Measurements from ENCODE around the gene PATZ1.
"Not testable (repeated sequence)": the region's sequence is repeated elsewhere in the genome, so short reads cannot be mapped to it uniquely, and the experiment has no call there.

Gene PATZ1

DNA sequence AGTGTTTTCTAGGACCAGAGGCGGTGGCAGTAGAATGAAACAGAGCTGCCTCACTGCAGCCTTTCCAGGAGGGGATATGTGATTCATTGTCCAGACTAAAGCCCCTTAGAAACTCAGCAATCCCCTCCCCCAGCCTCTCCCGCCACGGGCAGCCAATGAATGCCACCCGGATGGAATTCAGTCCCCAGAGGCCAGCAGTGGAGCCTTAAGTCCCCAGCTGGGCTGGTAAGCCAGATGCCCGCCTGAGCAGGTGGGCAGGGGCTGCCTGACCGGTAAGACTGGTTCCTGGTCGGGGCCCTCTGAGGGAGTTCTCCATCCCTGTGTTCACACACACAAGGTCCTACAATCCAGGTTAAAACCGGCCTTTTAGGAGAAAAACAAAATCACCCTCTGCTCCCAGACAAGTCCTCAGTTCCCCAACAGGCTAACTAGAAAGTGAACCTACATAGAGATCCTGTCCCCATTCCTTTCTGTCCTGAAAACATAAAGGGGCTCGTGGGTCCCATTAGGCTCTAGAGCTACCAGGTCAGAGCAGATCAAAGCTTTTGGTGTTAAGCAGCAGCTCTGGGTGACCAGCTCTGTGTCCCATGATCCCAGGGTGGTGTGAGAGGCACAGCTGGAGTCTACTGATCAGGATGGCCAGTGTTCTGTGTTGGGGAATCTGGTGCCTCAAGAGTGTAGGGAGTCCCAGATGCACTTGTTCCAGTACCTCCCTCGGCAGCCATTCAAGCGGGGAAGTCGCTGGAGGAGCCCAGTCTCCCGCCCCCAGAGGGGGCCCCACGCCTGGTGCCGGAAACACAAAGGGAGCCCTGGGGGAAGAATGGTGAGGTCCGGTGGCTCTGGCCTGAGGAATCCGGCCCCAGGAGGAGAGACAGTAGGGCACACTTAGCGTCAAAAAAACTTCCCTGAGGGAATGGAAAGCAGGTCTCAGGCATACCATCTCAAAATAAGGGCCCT, 2.6 kb downstream of the PATZ1 start:
- DNase-seq (ENCODE audit: low read depth in 2 of 2) = no peak

DNA sequence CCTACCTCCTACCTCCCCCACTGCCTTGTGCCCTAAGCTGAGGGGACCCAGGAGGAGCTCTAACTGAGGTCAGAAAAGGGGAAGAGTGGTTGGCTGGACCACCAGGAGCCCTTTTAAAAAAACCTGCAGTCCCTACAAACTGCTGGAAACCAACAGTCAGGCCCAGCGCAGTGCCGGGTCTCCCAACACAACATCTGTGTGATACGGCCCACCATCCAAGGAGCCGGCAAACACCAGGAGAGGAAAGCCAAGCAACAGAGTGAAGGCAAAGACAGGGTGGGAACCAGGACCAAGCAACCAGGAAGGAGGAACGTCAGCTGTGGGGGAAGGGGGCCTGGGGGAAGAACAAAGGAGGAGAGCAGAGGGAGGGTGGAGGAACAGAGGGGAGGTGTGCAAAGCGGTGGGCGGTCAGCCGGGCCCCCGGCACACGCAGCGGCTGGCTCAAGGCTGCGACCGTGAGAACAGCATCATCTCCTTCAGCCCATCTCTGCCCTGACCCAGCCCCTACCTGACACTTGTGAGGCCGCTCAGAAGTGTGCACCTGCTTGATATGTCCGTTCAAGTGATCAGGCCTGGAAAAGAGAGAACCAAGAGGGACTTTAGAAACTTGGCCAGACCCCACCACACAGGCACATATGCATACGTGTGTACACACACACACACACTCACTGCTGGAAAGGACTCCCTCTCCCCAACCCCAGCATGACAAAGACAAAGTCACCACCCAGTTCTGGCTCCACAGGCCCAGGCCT, 3.6 kb downstream of the PATZ1 start:
- no peak for DNase-seq (ENCODE audit: low read depth in 2 of 2)

DNA sequence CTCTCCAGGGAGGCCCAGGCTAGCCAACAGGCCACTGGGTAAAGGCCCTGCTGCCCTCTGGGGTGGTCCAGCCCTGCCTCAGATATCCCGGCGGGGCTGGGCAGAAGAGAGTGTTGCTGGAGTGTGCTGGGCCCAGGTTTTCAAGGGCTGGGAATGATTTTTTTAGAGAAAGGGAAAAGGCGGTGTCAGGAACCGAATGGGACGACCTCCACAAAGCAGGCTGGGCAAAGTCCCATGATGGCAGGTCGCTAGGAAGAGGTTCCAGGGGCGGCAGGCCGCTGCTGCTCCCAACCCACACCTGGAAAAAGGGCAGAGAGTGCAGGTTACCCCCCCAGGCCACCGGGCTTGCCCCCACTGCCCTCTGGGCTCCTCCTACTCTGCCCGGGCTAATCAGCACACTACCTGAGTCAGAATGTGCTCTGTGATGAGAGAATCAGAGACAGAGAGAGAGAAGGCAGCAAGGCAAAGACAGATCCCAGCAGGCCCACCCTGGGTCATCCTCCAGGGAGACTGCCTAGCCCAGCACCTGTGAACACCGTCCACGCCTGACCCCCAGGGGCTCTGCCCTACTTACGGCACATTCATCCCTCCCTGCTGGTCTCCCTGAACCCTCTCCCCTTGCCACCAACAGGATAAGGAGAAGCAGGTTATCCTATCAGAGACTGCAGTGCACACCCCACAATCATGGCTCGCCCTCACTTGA, 4.6 kb downstream of the PATZ1 start:
- no peak for DNase-seq (ENCODE audit: low read depth in 2 of 2)

DNA sequence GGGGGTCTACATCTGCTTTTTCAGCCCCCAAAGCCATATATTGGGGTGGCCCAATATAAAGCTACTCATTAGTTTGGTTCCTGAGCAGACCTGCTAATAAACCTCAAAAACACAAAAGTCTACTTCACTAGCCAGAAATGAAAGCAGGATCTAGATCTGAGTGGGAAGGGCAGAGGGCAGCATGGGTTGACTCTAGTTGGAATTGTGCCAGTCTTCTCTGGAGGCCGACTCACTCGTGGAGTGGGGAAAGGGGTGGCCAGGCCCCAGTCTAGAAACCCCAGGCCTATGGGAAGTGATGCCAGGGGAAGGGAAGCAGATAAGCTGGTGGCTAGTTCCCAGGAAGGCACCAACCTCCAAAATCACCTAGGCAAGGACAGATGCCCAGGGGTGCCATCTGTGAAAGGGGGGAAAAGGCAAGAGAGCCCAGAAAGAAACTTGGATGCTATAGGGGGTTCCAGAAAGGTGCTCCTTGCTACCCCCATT, 5.3 kb downstream of the PATZ1 start:
- DNase-seq (ENCODE audit: low read depth in 2 of 2) = no peak

DNA sequence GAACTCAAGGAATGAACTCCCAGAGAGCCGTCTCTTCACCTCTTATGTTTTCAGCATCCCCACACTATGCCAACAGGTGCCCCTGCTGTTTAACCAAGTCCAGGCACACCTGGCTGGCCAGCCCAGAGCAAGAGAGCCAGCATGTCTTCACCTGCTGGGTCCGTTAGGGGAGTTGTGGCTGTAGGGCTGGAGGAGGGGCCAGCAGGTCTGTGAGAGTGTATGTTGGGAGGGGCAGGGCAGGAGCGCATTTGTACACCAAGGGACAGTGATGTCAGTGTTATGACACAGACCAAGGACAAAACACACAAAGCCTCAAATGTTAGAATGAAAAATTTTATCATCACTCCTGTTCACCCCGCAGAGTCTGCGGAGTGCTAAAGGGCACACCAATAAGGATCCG, 5.8 kb downstream of the PATZ1 start:
- DNase-seq (ENCODE audit: low read depth in 2 of 2) = no peak

DNA sequence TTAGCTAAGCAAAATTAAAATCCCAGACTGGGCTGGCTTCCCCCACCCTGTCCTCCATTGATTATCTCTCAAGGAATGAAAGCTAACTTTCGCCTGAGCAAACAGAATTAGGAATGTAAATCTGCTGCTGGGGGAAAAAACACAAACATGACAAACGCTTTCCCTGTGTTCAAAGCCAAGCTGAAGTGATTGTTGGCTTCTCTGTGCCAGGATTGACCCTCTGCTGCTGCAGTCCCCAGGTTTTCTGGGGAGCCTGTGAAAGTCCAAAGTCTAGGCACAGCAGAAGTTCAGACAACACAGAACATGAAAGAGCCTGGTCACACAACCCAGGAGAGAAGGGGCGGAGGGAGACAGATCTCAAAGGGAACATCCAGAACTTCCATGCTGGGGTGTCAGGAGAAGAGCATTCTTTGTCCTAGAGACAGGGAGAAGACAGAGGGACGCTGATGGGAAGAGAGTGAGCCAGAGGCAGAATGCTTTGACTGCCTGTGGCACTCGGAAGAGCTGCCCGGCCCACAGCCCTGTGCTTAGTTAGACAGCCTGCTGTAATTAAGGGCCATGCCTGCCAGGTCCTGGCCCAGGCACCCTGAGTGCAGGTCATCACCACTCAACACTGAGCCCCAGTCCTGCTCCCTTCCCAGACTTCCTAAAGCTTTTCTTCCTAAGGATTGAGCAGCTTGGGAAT, 6.9 kb downstream of the PATZ1 start:
- DNase-seq (ENCODE audit: low read depth in 2 of 2) = no peak

DNA sequence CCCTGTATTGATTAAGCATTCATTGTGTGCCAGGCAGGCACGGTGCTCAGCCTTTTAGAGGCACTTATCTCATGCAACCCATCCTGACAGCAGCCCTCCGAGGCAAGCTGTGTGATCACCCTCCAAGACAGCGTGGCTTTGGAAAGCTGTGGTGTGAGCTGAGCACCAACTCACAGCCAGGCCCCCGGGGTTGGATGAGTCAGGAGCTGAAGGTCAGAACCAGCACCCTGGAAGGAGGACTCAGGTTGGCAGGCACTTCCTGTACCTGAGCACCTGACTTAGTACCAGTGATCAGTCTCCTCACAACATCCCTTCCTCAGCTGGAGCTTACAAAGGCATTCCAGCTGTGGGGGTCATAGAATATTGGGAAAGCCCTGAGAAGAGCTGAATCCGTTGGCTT, 9.0 kb downstream of the PATZ1 start:
- DNase-seq (ENCODE audit: low read depth in 2 of 2) = no peak

DNA sequence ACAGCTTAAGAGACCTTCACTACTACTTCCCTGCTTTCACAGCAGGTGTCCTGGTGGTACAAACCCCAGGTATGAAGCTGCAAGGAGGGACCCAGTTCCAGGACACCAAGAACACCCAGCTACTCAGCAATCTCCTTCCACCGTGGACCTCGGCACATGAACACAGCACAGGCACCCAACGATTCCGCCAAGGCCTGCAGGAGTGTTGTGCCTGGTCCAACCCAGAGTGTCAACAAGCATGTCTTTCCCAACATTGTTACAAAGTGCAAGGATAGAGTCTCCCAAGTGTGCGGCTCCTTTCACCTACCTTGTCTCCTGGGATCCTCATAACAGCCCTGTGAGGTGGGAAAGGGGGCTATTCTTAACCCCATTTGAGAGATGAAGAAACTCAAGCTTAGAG, 11.8 kb downstream of the PATZ1 start:
- no peak for DNase-seq (ENCODE audit: low read depth in 2 of 2)

DNA sequence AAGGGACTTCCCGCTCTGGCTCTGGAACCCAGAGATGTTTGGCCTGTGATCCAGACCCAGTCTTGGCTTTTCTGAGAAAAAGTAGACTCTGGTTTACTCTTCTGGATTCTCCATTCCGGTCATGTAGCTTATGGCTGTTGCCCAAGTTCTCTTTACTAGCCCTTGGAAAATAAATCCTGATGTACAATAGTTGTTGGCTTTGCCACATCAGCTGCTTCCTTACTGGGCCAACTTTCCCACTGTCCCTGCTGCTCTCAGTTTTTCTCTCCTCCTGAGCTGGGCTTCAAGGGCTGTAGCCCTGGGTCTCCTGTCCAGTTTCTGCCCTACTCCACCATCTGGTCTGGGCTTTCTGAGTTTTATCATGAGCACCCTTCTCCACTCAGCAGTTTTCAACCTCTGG, 12.5 kb downstream of the PATZ1 start:
- DNase-seq (ENCODE audit: low read depth in 2 of 2) = no peak

DNA sequence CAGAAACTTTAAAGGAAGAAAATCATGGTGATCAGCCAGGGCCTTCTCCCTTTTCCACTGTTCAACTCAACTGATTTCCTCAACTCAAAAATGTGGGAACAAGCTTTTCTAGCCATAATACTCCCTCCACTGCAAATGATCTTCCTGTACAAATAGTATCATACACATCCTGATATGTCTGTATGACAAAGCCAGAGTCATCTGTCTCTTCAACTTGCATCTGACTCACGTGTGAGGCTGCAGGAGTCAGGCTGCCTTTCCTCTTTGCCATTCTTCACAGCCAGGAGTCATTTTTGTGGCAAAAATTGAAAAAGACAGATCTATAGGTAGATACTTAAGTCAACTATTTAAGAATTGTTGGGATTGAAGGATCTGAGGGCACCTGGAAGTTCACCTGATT, 13.3 kb downstream of the PATZ1 start:
- DNase-seq (ENCODE audit: low read depth in 2 of 2) = no peak

DNA sequence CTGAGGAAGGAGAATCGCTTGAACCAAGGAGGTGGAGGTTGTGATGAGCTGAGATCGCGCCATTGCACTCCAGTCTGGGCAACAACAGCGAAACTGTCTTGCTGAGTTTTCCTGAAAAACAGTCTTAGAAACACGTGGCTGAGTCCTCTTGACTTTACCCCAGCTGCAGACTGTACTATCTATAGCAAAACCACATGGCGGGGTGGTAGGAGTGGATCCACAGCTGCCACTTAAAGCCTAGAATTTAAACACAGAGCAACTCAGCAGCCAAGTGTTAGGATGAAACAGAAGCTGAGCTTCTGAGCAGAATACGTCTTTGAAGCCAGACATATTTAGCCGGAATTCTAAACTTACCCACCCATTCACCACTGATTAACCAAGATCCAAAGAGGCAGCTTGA, 14.1 kb downstream of the PATZ1 start:
- DNase-seq (ENCODE audit: low read depth in 2 of 2) = no peak

DNA sequence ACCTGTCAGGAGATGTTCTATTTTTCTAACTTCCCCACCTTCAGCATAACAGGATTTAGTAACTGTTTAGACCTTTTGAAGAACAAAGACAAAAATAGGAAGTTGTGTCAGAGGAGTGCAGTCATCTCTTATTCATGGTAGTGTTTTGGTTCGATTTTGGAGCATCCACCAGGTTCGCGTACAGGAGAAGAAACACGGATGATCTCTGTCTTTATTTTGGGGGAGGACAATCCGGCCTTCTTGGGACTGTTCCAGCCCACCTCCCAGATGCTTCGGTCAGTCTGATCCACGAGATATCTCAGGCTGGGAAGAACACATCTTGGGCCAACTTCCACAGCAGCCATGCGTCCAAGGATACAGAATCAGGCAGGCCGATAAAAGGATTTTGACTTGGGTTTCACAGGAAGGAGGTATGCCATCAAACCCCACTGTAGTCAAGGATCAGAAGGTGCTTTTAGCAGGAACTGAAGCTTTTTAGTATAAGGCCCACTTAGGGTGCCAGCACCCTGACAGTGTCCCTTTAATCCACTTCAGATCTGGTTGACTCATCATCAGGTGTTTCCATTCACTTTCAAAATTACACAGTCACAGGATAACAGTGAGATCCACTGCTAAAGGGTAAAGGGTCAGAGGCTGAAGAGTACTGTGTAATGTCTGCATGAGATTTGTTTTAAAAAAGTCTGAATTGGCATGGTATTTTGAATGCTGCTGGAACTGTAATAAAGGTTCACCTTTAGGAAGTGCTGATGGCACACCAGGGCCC, 16.5 kb downstream of the PATZ1 start:
- no peak for DNase-seq (ENCODE audit: low read depth in 2 of 2)

DNA sequence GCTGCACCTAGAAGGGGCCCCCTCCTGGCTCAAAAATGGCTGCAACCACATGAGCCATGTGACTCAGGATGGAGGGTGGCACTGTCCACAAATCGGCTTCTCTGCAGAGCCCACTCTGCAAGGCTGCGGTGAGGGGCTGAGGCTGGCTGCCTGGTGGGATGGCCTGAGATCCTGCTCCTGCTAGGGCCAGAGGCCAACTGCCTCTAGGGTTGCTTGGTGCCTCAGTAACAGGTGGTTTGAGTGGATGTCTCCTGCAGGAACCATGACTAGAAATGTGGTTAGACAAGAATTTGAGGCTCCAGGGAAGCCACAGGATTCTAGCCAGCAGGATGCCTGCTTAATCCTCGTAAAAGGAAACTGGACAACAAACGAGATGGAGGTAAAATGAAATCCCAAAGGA, 17.1 kb downstream of the PATZ1 start:
- no peak for DNase-seq (ENCODE audit: low read depth in 2 of 2)

DNA sequence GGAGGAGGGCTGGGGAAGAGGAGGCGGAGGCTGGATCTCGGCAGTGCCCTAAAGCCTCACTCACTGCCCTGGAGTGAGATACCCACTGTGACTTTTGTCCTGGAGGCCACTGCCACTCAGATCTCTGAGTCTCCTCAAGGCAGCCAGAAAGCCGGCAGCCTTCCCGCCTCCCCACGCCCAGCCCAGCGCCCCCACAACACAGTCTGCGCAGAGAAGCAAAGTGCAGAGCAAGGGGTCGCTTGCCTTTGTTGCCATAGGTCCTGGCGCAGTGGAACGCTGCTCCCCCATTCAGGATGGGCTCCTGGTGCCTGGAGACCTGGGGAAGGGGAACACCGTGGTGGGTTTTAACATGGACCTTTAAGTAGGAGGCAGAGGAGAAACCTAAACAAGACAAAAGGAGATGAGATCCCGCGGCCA, 17.6 kb downstream of the PATZ1 start:
- no peak for DNase-seq (ENCODE audit: low read depth in 2 of 2)

DNA sequence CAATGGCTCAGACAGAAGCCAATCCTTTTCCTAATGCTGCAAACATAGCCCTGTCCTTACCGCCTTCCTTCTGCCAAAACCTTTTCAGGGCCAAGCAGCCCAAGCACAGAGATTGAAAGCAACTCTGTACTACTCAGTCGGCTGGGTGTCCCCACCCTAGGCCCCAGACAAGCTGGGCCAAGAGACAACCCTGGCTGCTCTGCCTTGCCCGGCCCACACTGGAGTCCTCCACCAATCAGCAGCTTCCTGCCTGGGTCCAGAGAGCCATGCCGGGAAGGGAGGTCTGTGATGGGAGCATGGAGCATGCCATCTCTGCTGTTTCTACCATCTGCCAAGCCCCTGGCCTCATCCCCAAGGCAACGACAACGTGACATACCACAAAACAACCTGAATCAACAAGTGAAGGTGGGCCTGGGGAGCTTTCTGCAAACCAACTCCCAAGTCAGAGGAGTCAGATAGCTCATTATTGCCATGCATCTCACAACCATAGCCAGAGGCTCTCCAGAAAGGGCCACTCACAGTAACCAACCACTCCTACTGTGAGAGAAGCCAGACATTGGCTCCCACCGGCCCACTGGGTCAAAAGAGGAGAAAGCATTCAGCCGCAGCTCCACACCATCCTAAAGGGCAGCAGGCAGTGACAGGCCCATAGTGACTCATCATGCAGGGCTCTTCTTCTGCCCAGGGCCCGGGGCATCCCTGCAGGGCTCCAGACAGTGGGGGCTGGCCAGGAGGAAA, 18.2 kb downstream of the PATZ1 start:
- DNase-seq (ENCODE audit: low read depth in 2 of 2) = no peak

DNA sequence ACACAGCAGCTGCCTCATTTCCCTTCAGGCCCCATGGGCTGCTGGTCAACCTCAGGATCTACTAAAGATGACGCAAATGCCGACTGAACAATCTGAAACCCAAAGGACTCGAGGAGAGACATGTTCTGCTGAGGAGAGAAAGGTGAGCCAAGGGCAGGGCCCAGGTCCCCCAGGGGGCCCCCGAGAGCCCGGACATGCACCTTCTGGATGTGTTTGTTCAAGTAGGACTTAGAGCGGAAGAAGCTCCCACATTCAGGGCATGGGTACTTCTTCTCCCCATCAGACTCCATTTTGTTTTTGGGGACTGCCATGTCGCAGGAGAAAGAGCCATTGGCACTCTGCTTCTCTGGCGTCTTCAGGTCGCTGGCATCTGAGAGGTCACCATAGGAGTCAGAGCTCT, 19.3 kb downstream of the PATZ1 start:
- no peak for DNase-seq (ENCODE audit: low read depth in 2 of 2)

DNA sequence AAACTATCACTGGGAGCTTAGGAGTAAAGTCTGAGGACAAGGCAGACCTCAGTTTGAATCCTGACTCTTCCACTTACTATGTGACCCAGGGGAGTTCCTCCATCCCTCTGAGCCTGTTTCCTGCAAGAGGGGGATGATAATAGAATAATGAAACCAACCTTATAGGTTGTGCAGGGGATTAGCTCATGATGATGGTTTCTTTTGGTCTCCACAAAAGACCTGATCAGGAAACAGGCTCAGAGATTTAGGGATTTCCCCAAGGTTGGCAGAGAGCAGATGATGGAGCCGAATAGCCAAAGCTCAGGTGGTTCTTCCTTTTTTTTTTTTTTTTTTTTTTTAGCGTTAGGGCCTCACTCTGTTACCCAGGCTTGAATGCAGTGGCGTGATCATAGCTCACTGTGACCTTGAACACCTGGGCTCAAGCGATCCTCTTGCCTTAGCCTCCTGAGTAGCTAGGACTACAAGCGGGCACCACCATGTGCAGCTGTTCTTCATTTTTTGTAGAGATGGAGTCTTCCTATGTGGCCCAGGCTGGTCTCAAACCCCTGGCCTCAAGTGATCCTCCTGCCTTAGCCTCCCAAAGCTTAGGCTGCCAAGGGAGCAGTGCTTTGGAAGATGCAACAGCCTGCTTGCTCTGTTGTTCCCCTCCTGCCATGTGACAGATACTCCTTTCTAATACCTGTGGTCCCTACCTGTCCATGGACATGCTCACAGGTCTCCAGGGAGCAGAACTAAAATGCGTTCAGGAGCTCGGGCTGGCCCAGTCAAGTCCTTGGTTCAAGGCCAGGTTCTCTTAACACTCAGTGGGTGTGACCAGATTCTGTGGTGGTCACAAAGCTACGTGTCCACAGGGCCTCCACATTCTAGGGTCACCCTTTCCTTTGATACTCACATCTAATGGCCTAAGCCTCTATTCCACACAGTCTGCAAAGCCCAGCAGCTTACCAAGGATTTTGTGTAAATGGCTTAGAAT, 22.3 kb downstream of the PATZ1 start:
- DNase-seq (ENCODE audit: low read depth in 2 of 2) = no peak

DNA sequence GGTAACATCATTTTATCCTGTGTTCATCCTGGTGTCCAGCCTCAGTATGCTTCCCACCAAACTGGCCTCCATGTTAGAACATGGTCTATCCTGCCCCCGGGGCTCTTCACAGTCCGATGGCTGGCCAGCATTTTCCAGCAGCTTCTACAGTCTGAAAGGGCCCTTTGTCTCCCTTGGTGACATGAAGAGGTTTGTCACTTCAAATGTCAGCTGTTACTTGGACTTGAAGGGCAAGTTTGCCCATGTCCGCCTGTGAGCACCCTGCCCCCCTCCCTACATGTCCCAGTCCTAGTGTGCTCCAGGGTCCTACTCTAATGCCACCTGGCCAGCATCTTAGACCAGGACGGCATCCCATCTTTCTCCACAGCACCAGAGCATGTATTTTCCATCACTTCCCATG, 24.7 kb downstream of the PATZ1 start:
- DNase-seq (ENCODE audit: low read depth in 2 of 2) = no peak

DNA sequence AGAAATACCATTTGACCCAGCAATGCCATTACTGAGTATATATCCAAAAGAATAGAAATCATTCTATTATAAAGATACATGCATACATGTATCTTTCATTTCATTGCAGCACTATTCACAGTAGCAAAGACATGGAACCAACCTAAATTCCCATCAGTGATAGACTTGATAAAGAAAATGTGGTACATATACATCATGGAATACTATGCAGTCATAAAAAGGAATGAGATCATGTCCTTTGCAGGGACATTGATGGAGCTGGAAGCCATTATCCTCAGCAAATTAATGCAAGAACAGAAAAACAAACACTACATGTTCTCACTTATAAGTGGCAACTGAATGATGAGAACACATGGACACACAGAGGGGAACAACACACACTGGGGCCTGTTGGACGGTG, 31.9 kb downstream of the PATZ1 start:
- DNase-seq (ENCODE audit: low read depth in 2 of 2) = not testable (repeated sequence)

Data from activated CD8-positive, alpha-beta memory T cell treated with anti-CD3 and anti-CD28 coated beads for 4 hours (primary cell).